IPS-NIHi11 (cell line): ENCODE measurements around the gene BAIAP2.

Experiments used
- DNase-seq: peaks from one replicate; pipeline ENCODE4 v3.0.0; 2012; ENCODE audit warnings: mixed read lengths, low spot score

BAIAP2 gene

DNA sequence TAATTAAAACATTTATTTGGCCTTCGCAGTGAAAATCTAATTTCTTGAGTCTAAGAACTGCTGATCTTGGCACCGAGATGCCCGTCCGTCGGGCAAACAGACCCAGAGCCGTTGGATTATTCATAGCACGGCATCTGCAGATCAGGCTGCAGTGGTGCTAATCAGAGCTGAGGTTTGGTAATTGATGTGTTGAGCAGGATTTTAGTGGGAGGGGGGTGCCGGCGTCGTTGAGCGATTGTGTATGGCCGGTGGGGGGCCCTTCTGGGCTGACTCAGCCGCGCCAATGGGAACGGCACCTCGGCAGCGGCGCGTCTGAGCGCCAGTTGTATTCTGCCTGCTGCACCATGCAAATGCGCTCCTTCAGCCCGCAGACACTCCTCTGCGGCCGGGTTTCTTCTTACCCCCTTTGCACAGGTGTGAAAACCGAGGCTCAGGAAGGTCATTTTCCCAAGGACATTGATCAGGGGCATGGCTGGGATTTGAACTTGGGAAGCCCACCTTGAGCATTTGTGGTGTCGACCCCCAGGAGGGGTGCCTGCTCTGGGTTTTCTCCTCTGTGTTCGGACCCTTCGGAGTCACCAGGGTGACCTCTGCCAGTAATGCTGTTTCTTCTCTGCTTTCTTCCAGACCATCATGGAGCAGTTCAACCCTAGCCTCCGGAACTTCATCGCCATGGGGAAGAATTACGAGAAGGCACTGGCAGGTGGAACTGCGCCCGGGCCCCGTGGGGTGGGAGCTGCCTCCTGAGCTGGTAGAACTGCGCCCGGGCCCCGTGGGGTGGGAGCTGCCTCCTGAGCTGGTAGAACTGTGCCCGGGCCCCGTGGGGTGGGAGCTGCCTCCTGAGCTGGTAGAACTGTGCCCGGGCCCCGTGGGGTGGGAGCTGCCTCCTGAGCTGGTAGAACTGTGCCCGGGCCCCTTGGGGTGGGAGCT lies 18.4 kb downstream of the BAIAP2 start:
- no peak for DNase-seq

DNA sequence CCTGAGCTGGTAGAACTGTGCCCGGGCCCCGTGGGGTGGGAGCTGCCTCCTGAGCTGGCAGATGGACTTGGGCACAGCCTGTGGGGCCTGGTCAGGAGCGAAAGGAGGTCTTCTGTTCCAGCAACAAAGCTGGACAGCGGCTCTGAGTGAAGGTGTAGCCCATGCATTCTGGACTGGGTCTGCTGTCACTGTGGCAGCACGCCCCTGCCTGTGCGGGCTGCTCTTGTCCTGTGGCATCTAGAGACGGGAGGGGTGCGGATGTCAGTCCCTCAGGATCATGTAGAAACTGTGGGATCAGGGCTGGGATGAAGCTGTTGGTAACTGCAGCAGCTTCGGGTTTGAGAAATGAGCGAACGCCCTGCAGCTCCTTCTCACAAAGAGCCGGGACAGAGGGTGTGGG lies 19.4 kb downstream of the BAIAP2 start:
- DNase-seq: no peak

DNA sequence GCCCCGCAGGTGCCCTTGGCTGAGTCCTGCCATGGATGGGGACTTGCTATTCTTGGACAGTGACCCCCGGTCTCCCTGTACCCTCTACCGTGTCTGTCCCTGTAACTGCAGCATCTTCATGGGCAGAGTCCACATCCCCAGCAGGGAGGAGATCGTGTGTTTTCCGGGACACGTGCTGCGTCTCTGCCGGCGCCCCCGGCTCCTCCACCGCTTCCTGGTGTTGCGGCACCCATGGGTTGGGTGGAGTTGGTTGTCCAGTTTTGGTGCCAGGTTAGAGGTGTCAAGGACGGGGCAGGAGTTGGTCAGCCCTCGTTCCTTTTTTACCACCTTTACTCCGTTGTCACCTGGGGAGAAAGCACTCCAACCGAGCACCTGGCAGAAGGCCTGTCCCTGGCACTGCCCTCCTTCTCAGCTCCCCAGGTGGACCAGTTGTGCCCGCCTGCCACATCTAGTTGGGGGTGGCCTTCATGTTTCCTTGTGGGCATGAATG lies 20.0 kb downstream of the BAIAP2 start:
- DNase-seq: no peak

DNA sequence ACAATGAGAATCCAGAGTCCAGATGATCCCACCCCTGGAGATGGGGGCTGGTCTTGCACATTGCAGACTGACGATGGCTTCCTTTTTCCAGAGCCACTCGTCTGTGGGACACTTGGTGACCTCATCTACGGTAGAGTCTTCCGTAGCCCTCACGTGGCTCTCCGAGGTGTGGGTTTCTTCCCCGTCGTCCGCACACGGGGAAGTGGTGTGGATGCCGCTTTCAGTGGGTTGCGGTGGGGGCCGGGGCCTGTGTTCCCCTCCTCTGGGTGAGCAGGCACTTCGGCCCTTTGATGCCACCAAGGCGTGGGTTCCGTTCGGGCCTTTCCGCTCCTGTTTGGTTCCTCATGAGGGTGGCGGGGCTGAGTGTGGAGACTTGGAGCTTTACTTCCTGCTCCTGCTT lies 21.4 kb downstream of the BAIAP2 start:
- no peak for DNase-seq

DNA sequence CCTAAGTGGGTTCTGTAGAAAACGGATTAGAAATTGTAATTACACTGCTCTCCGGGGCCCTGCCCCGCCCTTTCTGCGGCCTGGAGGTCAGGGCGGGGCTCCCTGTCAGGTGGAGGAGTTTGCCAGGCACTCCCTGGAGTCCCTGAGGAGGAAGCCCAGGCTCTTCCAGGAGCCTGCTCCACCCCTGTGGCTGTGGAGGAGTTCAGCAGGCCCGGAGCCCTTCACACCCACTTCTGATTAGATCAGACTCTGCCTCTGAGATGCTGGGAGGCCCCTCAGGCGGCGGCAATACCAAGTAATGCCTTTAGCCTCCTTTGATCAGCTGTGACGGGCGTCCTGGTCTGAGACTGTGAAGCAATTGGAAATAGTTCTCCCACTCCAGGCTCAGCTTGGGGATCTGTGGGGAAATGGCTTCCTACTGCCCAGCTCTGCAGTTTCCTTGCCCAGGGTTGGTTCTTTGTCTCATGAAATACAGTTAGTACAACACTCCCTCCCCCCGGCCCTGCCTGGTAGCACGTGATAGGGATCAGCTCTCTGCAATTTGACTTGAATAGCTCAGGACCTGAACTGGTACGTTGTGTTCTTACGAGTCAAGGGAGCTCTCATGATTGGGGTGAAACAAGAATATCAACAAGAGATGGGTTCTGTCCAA lies 22.3 kb downstream of the BAIAP2 start:
- DNase-seq: peak; percentile 66

DNA sequence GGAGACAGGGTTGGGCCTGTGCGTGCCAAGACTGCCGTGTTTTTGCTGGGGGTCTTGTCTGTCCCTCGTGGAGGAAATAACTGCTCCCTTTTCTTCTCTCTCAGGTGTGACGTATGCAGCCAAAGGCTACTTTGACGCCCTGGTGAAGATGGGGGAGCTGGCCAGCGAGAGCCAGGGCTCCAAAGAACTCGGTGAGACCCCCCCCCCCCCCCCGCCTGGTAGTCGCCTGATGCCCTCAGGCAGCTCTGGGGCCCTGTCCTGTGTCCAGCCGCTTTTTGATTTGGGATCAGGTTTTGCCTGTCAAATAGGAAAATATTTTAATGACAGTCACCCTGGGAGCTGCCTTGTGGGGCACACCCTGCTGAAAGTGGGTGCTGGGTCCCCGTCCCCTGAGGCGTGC lies 22.8 kb downstream of the BAIAP2 start:
- no peak for DNase-seq

DNA sequence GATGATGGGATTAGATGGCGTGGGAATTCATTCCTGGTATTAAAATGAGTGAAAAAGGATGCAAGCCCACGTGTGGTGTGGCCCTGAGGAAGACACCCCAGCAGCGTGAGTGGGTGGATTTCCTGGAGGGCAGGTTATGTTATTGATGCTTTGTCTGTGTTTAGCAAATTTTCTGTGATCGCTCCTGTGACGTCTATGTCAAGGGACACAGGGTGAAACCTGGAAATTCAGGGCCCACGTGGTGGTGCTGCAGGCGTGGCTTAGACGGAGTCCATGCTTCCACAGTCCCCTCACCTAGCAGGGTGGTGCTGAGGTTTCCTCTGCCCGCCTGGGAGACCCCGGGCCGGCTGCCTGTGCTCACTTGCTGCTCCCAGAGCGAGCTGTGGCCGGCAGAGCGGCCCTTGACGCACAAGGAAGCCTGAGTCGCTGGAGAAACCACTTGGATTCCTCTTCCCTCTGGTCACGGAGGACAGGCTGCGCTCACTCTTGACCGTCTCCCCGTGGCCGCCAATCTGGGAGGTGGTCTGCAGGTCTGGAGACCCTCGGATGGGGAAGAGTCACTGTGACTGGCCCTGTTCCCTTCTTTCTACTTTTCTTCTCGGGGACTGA lies 23.4 kb downstream of the BAIAP2 start:
- DNase-seq: no peak

DNA sequence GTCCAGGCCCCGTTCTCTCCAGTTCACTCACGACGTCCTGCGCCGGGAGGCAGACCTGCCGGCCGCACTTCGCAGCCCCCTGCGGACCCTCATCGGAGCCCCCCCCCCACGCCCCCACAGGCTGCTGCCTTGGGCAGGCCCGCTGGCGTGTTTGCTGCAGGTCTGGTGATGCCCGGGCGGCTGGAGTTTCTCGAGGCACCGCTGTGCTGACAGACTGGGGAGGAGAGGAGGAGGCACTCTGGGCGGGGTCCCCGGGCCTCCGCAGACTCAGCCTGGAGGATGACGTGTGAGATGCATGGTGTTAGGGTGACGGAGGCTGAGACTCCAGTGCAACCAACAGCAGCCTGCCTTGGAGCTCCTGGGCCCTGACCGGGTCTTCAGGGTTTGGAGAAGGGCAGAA lies 24.1 kb downstream of the BAIAP2 start:
- no peak for DNase-seq

DNA sequence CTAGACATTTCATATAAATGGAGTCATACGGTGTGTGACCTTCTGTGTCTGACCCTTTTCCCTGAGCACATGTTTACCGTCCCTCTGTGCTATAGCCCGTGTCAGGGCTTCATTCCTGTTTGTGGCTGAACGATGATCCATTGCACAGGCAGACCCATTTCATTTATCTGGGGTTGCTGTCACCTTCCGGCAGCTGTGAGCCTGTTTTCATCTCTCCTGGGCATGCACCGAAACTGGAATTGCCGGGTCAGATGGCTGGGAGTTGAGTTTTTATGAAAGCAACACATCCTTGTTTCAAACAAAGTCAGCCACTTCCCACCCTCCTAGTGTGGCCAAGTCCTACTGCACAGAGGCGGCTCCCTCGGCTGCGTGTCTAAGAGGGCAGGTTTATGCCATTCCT lies 25.5 kb downstream of the BAIAP2 start:
- DNase-seq: no peak

DNA sequence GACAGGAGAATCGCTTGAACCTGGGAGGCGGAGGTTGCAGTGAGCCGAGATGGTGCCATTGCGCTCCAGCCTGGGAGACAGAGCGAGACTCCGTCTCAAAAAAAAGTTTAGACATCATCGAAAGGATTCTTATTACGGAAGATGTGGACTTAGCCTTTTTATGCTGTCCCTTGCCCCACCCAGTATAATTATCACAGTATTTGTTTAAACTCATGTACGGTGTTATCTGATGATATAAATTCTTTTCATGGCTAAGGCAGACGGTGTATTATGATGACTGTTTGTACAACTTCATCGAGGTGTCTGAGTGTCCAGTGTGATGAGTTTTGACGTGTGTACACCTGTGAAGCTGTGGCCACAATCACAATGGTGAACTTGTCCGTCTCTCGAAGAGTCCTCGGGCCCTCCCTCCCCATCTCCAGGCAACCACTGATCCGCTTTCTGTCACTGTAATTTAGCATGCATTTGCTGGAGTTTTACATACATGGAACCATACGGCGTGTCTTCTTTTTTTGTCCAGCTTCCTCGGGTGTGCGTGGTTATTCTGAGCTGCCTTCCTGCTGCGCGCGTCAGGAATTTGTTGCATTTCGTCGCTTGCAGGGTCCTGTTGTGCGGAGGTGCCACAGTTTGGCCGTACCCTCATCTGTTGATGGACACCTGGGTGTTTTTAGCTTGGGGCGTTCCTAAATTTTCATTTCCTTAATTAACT lies 26.2 kb downstream of the BAIAP2 start:
- no peak for DNase-seq

DNA sequence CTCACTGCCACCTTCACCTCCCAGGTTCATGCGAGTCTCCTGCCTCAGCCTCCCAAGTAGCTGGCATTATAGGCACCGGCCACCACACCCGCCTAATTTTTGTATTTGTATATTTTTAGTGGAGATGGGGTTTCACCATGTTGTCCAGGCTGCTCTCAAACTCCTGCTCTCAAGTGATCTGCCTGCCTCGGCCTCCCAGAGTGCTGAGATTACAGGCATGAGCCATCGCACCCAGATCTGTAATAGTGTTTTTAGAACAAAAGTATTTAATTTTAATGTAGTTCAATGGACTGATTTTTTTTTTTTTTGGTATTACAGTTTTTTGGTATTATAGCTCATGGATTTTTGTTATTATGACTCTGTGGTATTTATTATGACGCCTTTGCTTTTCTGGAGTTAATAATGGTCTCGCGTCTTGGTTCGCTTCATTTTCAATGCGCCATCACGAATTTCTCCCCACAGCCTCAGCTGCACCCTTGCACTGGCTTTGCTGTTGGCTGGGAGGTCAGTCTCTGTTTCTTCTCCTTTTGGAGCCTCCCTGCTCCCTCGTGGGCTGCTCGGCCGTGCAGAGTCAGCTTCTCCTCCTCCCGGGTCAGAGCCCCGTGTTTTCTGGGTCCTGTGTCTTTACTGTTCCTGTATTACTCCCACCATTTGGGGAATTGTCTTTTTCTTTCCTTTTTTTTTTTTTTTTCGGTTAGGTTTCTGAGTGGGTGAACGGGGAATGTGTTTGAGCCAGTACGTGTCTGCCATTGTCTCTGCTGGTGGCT lies 27.2 kb downstream of the BAIAP2 start:
- DNase-seq: no peak

DNA sequence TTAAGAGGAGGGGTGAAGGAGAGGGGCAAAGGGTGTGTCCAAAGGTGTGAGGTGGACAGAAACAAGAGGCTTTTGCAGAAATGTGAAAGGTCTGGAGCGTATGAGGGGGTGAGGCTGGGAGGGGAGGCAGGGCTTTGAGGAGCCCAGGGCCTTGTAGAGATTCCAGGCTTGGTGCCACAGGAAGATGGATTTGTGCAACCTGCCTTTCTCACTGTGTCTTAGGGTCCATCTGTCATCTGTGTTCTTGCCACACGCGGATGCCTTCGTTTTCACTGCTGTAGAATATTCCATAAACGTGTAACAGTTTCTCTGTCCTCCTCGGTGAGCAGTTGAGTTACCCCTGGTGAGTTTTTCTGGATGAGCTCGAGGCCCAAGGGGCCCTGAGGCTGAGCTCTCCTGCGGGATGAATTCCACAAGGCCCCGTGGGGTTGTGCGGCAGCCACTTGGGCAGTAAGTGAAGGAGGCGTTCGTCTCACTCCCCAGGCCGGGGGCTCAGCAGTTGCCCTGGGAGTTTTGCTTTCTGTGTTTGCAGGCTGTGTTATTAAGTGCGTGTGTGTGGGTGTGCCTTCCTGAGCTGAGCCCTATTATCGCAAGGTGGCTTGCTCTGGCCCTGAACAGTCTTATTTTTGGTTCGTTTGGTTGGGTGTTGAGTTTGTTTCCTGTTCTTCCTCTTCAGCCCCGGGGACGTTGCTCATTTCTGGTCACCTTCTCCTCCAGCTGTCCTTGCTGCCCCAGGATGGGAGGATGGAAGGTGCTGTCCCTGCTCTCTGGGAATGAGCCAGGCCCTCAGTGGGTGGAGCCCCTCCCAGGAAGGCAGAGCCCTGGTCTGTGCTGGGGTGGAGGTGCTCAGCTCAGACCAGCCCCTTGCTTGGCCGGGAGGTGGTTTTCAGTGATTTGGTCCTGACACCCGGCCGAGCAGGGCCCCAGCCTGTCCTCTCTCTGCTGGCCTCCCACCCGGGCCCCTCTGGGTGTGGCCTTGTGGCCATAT lies 28.4 kb downstream of the BAIAP2 start:
- DNase-seq: no peak

DNA sequence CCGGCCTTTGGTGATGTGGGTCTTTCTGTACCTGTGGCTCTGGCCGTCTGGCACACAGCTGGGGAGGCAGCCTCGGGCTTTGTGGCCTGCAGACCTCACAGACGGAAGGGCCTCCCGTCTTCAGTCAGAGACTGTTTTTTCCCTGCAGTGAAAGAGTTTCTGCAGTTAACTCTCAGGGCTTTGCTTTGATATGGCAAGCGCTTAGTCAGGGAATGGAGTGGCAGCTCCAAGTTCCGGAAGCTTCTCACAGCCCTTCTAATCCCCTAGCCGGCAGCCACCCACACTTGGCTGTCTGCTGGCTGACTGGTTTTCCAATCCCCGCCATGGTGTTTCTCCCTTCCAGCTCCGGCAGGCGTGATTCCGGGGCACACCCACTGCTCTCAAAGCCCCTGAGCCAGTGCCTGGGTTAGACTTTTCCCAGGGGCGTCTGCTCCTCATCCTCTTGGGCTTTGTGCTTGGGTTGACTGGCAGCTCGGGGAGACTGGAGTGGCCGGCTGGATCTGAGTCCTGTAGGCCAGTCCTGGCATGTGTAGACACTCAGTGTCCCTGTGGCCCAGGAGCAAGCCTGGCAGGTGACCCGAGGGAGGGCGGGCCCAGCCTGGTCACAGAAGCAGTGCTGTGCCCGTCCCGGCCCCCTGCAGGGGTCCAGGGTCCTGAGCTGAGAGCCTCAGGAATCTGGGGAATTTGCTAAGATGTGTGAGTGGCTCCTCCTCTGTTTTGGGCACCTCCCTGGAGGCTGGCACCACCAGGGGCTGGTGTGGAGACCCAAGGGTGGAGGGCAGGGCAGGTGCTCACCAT lies 29.9 kb downstream of the BAIAP2 start:
- no peak for DNase-seq

DNA sequence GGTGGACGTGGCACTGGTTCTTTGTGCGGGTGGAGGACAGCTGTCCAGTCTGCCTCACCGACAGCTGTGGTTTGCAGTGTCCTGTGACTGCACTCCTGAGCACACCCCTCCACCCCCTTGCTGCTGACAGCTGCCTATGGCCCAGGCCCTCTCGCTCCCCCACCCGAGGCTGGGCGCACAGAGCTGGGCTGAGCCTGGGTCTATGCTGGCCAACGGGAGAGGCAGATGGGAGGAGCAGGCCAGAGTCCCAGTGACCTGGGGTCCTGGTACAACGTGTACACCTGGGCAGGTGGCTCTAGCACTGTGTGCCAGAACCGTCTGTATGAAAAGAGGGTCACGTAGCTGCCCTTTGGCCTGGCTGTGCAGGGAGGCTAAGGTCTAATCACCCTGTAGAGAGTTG lies 30.5 kb downstream of the BAIAP2 start:
- no peak for DNase-seq

DNA sequence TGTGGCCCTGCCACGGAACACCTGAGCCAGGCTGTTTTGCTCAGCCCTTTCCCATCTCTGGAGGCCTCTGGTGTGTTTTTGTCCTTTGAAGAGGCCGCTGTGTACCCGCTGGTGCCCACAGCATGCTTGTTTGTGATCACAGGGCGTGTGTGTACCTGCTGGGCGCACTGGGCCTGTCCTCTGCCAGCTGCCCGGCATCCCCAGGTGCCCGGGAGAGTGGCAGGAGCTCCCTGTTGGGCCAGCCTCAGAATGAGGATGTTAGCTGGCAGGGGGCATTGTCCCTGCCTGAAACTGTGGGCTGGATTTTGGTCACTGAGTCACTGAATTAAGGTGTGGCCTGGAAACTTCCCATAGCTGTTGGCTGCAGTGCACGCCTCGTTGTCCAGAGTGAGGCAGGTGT lies 31.1 kb downstream of the BAIAP2 start:
- DNase-seq: no peak

DNA sequence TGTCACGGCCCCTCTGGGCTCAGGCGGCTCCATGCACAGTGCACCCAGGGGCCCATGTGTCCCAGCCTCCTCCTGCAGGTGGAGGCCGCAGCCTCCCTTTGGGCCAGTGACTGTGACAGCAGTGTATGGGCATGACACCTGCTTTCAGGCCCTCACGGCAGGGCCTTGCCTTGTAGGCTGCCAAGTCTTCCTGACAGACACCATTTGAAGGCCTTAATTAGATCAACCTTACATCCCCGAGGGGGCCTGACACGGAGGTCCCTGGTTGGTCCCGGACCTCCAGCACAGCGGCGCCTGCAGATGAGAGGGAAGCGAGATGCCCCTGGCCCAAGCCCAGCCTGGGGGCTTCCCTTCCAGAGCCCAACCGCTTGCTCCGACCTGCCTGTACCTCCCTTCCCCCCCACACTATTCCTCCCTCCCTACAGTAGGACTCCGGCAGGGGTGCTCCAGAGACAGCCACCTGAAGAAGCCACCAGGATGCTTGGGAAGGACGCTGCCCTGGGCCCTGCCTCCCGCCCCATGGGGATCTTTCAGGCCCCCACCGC lies 31.9 kb downstream of the BAIAP2 start:
- no peak for DNase-seq

DNA sequence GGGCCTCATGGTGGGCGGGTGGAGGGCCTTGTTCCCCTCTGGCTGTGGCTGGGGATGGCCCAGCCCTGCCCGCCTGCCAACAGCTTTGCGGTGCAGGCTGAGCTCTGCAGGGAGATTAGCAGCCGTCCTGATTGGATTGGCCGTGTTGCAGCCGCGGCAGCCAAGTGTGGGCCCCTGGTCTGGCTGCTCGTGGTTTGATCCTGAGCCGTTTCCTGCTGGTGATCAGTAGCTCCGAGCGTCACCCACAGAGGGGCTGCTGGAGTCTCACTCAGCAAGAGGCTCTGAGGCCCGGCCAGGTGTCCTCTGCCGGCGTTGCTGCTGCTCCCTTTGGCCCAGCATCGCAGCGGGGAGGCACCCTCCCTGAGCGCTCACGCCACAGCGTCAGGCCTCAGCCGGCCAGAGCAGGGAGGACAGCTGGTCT lies 32.5 kb downstream of the BAIAP2 start:
- no peak for DNase-seq

DNA sequence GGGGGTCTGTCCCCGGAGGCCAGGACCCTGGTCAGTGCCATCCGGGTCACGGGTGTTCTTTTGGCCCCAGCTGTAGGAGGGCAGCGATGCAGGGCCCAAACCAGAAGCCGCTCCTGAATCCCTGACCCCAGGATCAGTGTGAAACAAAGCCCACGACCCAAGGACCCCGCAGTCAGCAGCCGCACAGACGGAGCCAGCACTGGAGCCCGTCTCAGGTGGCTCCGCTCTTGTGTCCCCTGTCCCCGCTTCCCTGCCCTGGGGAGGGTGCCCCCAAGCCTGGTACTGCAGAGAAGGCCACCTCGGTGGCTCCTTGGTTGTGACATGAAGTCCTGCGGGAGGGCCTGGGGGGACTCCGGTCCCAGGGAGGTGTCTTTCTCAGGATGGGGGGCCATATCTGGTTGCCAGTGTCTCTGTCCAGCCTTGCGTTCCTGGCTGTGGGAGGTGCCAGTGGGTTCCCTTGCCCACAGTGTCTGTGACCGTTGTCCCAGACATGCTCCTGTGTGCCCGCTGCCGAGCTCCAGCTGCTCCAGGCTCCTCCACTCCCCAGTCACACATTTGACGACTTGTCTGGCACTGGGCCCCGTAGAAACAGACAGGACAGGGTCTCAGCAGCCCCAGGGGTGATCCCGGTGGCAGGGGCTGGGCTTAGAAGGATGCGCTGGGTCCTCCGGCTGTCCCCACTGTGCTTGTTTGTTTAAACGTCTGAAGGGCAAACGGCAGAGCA lies 33.6 kb downstream of the BAIAP2 start:
- no peak for DNase-seq
